Subcutaneous adipose tissue (tissue), 4 donors: ENCODE data around the gene SPATA33. TPM values are rescaled to one million over a fixed set of nuclear protein-coding genes. Genes with fewer than 3 reads are reported as not detected.

Experiments used
- total RNA-seq, 4 donors: library from RNA; depleted of rRNA; stranded (reverse); fragments of >200 nt; gene quantifications; one replicate each; pipeline ENCODE4 v1.1.0, GENCODE V29; 2016
- TF ChIP-seq, protein P1 (sequence below): fragments of 450-650 bp; IDR thresholded peaks from one replicate; pipeline ENCODE4 v1.5.1; 2016; ENCODE audit warnings: low read depth, mild to moderate bottlenecking, control low read depth, antibody characterized with exemption, moderate library complexity

SPATA33 gene
- total RNA-seq, 4 donors from 2014 or later, result 2.5 to 7.0 (median 5.4) TPM

DNA sequence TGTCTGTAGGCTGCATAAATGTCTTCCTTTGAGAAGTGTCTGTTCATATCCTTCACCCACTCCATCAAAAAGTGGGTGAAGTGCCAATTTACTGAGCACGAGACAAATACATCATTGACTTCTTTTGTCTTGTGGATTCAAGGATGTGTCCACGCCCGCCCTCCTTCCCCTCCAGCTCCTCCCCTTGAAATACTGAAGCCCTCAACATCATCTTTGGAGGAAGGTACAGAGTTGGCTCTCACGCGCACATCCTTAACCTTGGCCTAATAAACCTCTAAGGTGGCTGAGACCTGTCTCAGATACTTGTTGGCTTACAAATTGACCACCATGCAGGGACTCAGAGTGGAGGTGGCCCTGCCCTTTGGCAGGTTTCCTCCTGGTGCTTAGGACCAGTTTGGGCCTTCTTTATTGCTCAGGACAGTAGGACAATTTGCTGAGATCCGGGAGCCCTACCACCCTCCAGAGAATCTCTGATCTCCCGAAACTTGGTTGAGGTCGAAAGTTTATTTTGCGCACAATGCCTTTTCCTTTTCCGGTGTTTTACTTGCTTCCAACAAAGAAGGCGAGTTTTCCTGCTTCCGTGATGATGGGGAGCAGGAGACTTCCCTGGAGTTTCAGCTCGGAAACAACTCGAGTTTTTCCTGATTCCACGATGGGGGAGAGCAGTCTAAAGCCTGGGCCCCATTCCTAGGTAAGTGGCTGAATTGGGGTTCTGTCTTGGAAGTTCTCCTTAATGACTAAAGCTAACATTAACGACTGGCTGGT is 14.7 kb downstream of the SPATA33 start:
- TF ChIP-seq, protein P1, sequence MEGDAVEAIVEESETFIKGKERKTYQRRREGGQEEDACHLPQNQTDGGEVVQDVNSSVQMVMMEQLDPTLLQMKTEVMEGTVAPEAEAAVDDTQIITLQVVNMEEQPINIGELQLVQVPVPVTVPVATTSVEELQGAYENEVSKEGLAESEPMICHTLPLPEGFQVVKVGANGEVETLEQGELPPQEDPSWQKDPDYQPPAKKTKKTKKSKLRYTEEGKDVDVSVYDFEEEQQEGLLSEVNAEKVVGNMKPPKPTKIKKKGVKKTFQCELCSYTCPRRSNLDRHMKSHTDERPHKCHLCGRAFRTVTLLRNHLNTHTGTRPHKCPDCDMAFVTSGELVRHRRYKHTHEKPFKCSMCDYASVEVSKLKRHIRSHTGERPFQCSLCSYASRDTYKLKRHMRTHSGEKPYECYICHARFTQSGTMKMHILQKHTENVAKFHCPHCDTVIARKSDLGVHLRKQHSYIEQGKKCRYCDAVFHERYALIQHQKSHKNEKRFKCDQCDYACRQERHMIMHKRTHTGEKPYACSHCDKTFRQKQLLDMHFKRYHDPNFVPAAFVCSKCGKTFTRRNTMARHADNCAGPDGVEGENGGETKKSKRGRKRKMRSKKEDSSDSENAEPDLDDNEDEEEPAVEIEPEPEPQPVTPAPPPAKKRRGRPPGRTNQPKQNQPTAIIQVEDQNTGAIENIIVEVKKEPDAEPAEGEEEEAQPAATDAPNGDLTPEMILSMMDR, result no peak

DNA sequence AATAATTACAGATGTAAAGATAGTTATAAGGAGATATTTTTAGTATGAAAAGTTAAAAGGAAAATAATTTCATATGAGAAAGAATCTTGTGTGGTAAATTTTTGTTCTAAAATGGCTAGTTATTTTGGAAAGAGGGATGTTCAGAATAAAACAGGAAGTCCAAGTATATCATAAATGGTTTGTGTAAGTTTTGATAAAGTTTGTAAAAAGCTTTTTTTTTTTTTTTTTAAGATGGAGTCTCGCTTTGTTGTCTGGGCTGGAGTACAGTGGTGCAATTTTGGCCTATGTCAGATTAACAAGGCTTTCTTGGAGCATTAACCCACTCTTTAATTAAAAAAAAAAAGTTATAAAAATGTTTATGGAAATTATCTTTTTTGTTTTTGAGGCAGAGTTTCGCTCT is 20.6 kb downstream of the SPATA33 start:
- TF ChIP-seq, protein P1, result no peak

DNA sequence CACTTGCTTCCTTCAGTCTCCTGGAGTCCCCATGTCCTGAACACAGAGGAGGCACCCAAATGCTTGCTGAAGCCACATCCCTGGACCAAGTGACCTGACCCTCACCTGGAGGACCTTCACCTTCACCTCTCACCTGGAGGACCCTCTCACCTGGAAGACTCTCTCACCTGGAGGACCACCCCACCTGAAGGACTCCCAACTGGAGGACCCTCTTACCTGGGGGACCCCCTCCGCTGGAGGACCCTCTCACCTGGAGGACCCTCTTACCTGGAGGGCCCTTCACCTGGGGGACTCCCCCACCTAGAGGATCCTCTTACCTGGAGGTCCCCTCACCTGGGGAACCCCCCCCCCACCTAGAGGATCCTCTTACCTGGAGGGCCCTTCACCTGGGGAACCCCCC is 28.3 kb downstream of the SPATA33 start:
- TF ChIP-seq, protein P1, result no peak

DNA sequence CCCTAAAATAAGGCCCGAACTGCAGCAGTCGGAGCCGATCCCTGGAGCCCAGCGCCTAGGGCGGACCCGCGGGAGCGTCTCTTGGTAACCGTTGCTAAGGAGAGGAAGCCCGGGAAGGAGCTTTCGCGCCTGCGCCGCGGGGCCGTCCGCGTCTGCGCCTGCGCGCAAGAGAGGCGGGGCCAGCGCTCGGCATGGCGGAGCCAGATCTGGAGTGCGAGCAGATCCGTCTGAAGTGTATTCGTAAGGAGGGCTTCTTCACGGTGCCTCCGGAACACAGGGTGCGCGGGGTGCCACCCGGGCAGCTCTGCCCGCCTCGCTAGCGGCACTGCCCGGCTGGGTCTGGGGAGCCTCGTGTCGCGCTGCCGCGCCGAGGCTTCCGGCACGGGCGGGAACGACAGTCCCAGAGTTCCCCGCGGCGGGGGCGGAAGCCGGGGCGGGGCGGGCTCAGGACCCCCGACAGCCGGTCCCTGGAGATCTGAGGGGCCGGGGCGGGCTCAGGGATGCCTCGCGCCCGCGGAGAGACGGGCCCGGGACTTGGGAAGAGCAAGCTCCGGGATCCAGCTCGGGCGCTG is 29.0 kb downstream of the SPATA33 start, which contains the start of gene CDK10:
CDK10 (plus strand) TSS at position 170 of the 572 bp plus-strand sequence; CDS start at position 192, 22 bp downstream.
- TF ChIP-seq, protein P1, result no peak

- TF ChIP-seq, protein P1, result no peak
Observed at GRCh38 chr16:89687092-89687940, 29.7 kb downstream of the SPATA33 start.

DNA sequence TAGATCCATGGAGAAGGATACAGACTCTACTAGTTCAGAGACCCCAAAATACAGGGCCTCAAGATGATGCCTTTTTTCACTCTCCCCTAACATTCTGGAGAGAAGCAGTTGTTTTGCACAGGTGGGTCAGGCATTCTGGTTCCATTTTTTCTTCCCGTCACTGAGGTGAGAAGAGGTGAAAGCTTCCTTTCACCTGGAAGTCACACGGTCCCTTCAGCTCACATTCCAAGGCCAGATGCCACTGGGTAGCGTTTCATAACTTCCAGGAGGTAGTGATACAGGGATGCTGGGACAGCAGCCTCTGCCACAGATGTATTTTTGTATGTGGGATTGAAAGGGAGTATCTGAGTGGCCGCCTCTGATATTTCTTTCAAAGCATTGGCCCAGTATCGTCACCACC is 30.8 kb downstream of the SPATA33 start:
- TF ChIP-seq, protein P1, result no peak

GRCh38 chr16:89689142-89689541 is 31.5 kb downstream of the SPATA33 start:
- TF ChIP-seq, protein P1, result no peak
